Suprapubic skin (tissue), 4 donors: Measurements from ENCODE around the gene MLLT6.

Experiments used
- EP300 ChIP-seq: sonication (generic); formaldehyde crosslinking; IDR thresholded peaks from one replicate; pipeline ENCODE4 v1.6.1; 2017; ENCODE audit warnings: antibody characterized with exemption
- POLR2A ChIP-seq, 2 donors: fragments of 450-650 bp; IDR thresholded peaks; one replicate each; pipeline ENCODE4 v1.6.1; 2017; ENCODE audit warnings: antibody characterized with exemption in 2 of 2, mild to moderate bottlenecking in 2 of 2, moderate library complexity in 2 of 2
- POLR2AphosphoS5 ChIP-seq, 3 donors: sonication (generic); formaldehyde crosslinking; IDR thresholded peaks; one replicate each; pipeline ENCODE4 v1.6.1; 2017; ENCODE audit warnings: antibody characterized with exemption in 3 of 3
- TF ChIP-seq, protein P1 (sequence below), 2 donors: fragments of 200-600 bp in 1 of 2; fragments of 450-650 bp in 1 of 2; sonication (generic) in 1 of 2; IDR thresholded peaks; one replicate each; pipeline ENCODE4 v1.5.1; 2016 to 2019; ENCODE audit warnings: antibody characterized with exemption in 2 of 2, mild to moderate bottlenecking in 1 of 2, moderate library complexity in 1 of 2

DNA sequence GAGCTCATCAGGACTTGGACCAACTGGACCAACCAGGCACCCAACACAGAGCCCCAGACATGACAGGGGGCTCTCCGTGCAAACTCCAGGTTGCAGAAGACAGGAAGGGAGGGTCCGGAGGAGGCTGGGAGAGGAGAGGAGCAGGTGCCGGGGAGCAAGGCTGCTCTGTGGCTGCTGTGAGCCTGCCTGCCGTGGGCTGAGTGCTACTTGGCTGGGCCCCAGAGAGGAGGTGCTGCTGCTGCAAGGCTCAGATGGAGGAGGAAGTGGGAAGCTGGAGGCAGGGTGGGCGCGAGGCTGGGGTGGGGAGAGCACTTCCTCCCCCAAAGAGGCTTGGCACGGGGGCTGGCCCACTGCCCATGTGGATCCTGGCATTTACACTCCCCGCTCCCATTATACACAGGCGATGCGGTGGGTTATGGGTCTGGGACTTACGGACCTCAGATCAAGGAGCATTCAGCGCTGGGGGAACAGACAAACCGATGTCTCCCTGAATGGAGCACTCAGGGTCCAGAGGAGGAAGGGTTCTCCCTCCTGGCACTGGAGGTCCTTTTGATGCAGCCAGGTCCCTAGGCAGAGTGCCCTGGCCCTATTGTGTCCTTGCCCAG, 46.2 kb upstream of the MLLT6 start:
- TF ChIP-seq, protein P1, sequence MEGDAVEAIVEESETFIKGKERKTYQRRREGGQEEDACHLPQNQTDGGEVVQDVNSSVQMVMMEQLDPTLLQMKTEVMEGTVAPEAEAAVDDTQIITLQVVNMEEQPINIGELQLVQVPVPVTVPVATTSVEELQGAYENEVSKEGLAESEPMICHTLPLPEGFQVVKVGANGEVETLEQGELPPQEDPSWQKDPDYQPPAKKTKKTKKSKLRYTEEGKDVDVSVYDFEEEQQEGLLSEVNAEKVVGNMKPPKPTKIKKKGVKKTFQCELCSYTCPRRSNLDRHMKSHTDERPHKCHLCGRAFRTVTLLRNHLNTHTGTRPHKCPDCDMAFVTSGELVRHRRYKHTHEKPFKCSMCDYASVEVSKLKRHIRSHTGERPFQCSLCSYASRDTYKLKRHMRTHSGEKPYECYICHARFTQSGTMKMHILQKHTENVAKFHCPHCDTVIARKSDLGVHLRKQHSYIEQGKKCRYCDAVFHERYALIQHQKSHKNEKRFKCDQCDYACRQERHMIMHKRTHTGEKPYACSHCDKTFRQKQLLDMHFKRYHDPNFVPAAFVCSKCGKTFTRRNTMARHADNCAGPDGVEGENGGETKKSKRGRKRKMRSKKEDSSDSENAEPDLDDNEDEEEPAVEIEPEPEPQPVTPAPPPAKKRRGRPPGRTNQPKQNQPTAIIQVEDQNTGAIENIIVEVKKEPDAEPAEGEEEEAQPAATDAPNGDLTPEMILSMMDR (IDR thresholded peaks at IDR 0.05) = no peak
- TF ChIP-seq EP300 = no peak
- TF ChIP-seq POLR2A (IDR thresholded peaks at IDR 0.05) = no peak
- no peak for TF ChIP-seq POLR2AphosphoS5 (IDR thresholded peaks at IDR 0.05)
